T-helper 9 cell (primary cell): Measurements from ENCODE around the gene ABHD2.
"Not testable (repeated sequence)": the region's sequence is repeated elsewhere in the genome, so short reads cannot be mapped to it uniquely, and the experiment has no call there.

Experiments used
- DNase-seq: peaks from one replicate; pipeline ENCODE4 v3.0.0-alpha.2; 2020

ABHD2 gene

DNA sequence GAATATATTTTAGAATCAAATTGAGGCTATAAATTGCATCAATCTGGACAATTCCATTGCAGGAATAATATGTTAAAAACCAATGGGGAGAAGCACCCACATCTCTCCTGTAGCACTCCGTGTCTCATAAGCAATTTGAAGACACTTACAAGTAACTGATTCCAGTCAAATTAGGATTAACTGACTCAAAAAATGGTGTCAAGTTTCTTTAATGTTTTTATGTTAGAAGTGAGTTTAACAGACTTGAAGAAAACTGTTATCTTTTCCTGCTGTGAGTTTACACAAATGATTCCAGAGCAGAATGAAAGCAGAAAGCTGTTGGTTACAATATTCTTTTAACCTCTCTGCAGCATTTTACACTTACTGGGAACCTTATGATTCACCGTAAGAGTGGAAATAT is 109.9 kb downstream of the ABHD2 start:
- no peak for DNase-seq

DNA sequence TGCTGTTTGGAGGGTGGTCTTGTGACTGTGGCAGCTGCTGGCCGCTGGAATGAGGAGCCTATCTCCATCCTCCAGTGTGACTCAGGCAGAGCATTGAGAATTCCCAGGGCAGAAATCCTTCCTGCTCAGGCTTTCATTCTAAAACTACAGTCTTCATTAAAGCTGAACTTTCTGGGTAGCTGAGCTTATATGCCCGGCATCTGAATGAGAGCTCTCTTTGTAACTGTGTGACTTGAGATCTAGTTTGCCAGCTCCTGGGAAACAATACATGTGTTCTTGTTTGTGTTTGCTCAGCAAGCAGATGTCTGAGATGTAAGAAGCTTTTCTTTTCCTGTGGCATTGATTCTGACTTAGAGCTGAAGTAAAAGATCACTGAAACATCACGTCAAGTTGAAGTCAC is 110.7 kb downstream of the ABHD2 start:
- no peak for DNase-seq

DNA sequence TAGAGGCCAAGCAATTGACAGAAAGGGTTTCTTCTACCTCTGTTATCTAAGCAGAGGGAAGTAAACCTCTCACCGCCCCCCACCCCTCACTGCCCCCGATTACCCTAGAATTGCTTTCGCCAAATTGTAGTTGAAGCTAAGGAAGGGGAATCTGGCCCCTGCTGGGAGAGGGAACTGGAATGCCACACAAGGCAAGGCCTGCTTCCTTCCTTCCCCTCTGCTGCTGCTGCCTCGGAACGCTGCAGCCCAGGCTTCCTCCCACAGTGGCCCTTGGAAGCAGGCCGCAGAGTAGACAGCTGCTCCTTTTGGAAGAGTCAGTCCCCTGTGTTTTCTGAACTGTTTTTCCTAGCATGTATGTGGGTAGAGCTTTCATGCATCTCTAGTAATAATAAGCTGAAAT is 111.5 kb downstream of the ABHD2 start:
- no peak for DNase-seq

- DNase-seq, result no peak
Measured at GRCh38 chr15:89200182-89200581, 111.9 kb downstream of the ABHD2 start.

- no peak for DNase-seq
Measured at GRCh38 chr15:89201465-89202005, 113.3 kb downstream of the ABHD2 start.

GRCh38 chr15:89203705-89204273 is 115.5 kb downstream of the ABHD2 start:
- DNase-seq, result no peak

GRCh38 chr15:89205991-89206585 is 117.8 kb downstream of the ABHD2 start:
- no peak for DNase-seq

DNA sequence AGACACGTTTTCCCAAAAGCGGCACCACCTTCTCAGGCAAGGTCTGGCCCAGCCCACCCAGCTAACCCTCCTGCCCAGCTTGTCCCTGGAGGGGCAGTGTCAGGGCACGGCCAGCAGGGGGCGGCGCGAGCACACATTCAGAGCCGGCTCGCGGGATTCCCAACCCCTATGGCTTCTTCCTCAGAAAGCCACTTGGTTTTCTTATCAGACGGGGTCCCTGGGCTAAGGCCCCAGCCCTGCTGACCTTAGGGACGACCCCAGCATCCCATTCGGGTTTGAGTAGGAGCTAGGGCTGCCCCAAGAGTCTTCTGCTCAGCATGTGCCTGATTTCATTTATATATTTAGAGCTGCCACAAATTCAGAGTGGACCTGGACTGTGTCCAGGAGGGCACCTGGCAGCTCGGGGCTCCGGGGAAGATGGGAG is 118.7 kb downstream of the ABHD2 start:
- DNase-seq, result peak; percentile 65

DNA sequence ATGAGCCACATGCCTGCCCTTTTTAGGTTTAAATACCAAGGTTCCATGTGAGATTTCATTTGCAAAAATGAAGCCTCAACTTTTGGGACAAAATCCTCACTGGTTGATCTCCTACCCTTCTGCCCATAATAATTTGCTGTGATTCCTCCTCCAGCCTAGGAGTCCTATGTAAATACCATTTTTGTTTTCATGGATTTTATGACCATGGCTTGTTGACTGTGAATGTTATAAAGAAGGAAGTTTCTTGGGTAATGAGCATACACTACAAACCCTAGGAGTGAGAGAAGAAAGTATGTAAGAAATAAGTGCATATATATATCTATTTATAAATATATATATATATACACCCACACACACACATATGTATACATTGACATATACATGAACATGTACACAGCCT is 120.0 kb downstream of the ABHD2 start:
- no peak for DNase-seq

DNA sequence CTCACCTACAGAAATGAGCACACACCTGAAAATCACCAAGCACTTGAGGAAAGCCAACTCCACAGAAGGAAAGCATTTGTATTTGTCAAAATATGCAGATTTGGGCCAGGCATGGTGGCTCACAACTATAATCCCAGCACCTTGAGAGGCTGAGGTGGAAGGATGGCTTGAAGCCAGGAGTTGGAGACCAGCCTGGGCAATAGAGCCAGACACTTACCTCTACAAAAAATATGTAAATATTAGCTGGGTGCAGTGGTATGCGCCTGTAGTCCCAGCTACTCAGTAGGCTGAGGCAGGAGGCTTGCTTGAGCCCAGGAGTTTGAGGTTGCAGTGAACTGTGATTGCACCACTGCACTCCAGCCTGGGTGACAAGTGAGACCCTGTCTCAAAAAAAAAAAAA is 120.8 kb downstream of the ABHD2 start:
- no peak for DNase-seq

DNA sequence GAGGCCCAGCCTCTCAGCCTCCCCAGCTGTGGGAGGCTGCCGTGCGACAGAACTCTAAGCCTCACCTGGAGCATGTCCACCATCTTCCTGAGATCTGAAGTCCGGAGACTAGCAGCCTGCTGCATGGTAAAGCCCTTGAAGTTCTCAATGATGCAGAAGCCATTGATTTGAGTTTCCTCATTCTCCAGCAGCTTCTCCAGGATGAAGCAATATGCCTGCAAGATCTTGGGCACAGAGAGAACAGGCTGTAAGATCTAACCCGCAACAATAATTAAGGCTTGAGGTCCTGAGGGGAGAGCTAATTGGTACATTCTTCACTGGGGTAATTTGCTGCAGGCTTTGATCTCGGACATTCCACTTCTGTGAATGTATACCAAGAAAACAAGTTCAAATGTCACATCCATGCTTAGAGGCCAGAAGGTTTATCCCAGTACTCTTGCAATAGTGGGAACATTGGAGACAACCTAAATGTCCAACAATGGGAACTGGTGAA is 123.5 kb downstream of the ABHD2 start:
- DNase-seq, result no peak

GRCh38 chr15:89215627-89216026 is 127.4 kb downstream of the ABHD2 start:
- no peak for DNase-seq

DNA sequence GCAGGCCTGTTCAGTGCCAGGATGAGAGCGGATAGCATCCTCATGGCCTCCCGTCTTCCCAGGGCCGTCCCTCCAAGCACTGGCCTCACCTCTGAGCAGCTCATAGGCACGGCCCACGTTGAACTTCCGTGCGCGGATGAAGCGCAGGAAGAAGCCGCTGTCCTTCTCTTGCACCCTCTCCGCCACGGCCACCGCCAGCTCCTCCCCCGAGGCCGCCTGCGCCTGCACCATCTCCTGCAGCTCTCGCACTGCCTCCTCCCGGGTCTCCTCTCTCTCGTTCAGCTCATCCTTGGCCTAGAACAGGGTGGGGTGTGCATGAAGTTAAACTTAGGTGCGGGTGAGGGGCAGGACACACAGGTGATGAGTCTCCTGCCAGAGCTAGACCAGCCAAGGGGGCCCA is 128.8 kb downstream of the ABHD2 start:
- DNase-seq, result no peak

- DNase-seq, result no peak
Measured at GRCh38 chr15:89217686-89218376, 129.6 kb downstream of the ABHD2 start.

DNA sequence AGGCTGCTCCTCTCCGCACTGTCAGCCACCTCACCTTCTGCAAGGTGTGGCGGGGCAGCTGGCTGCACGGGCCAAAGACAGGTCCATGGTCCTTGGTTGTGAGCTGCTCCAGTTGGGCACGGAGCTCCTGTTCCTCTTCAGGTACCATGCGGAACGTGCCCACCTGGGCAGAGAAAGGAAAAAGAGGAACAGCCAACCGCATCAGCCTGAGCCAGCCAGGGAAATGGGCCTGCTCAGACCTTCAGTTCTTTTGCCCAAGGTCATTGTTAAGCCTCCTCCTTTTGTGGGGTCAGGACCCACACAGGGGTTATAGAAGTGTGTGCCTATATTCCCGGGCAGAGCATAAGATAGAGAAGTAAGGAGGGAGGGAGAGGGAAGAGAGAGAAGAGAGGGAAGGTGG is 130.3 kb downstream of the ABHD2 start:
- no peak for DNase-seq

GRCh38 chr15:89221543-89221942 is 133.3 kb downstream of the ABHD2 start, which contains the start of gene RLBP1:
TSS of gene RLBP1 (minus strand) at chr15:89221579. CDS start at chr15:89218975, 2,604 bp downstream.
- no peak for DNase-seq

GRCh38 chr15:89225588-89225987 is 137.3 kb downstream of the ABHD2 start:
- no peak for DNase-seq

- DNase-seq, result no peak
Measured at GRCh38 chr15:89226359-89227221, 138.3 kb downstream of the ABHD2 start.

GRCh38 chr15:89227425-89227824 is 139.2 kb downstream of the ABHD2 start:
- no peak for DNase-seq

- no peak for DNase-seq
Measured at GRCh38 chr15:89230277-89230676, 142.0 kb downstream of the ABHD2 start.

- no peak for DNase-seq
Measured at GRCh38 chr15:89231832-89232231, 143.6 kb downstream of the ABHD2 start.

DNA sequence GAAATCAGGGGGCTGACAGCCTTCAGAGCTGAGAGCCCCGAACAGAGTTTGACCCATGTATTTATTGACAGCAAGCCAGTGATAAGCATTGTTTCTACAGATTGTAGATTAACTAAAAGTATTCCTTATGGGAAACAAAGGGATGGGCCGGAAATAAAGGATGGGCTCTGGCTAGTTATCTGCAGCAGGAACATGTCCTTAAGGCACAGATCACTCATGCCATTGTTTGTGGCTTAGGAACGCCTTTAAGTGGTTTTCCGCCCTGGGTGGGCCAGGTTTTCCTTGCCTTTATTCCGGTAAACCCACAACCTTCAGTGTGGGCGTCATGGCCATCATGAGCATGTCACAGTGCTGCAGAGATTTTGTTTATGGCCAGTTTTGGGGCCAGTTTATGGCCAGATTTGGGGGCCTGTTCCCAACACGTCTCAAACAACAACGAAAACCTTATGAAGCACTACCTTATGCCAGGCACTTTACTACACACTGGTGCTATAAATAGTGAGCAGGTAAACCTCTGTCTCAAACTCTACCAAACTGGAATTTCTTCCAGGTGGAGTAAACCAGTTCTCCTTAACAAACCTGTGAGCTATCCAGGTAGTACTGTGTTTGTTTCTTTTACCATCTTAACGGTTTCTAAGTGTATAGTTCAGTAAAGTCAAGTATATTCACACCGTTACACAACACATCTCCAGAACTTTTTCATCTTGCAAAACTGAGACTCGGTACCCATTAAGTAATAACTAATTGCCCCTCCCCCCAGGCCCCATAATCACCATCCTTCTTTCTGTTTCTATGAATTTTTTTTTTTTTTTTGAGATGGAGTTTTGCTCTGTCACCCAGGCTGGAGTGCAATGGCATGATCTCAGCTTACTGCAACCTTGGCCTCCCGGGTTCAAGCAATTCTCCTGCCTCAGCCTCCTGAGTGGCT is 151.9 kb downstream of the ABHD2 start:
- DNase-seq, result not testable (repeated sequence)
